ENCODE results near the gene PACSIN1.

The PACSIN1 gene

DNA sequence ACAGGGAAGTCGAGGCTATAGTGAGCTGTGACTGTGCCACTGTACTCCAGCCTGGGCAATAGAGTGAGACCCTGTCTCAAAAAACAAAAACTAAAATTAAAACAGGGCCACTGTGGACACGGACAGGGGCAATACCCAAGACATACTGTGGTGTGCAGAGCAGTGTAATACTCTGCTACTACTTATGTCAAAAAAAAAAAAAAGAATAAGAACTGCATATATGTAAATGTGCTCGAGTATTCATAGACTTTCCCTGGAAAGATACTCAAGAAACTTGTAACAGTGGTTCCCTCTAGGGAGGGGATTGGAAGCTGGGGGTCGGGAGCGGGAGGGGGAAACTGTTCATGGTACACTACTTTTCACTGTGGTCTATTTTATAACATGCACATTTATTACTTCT lies 74.3 kb downstream of the PACSIN1 start:
- no peaks in the 10 kb centered on the region for H3K36me3 ChIP-seq (ENCODE audit: low read depth)
- ATAC-seq (ENCODE audit: low read depth): no peak
- TF ChIP-seq, protein P1, sequence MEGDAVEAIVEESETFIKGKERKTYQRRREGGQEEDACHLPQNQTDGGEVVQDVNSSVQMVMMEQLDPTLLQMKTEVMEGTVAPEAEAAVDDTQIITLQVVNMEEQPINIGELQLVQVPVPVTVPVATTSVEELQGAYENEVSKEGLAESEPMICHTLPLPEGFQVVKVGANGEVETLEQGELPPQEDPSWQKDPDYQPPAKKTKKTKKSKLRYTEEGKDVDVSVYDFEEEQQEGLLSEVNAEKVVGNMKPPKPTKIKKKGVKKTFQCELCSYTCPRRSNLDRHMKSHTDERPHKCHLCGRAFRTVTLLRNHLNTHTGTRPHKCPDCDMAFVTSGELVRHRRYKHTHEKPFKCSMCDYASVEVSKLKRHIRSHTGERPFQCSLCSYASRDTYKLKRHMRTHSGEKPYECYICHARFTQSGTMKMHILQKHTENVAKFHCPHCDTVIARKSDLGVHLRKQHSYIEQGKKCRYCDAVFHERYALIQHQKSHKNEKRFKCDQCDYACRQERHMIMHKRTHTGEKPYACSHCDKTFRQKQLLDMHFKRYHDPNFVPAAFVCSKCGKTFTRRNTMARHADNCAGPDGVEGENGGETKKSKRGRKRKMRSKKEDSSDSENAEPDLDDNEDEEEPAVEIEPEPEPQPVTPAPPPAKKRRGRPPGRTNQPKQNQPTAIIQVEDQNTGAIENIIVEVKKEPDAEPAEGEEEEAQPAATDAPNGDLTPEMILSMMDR (IDR thresholded peaks at IDR 0.05; ENCODE audit: poor library complexity, severe bottlenecking): no peak
- H3K27me3 ChIP-seq (ENCODE audit: insufficient read depth, poor library complexity, severe bottlenecking): no peaks in the 10 kb centered on the region
- H3K4me1 ChIP-seq (ENCODE audit: insufficient read depth, poor library complexity, severe bottlenecking): peaks cover 9% of the 10 kb centered on the region
- H3K27ac ChIP-seq (ENCODE audit: poor library complexity, severe bottlenecking): no peak overlapping the region
- H3K9me3 ChIP-seq (ENCODE audit: severe bottlenecking): no peaks in the 10 kb centered on the region
- no peak for DNase-seq (ENCODE audit: low spot score)
- H3K4me3 ChIP-seq (ENCODE audit: severe bottlenecking): no peak overlapping the region

DNA sequence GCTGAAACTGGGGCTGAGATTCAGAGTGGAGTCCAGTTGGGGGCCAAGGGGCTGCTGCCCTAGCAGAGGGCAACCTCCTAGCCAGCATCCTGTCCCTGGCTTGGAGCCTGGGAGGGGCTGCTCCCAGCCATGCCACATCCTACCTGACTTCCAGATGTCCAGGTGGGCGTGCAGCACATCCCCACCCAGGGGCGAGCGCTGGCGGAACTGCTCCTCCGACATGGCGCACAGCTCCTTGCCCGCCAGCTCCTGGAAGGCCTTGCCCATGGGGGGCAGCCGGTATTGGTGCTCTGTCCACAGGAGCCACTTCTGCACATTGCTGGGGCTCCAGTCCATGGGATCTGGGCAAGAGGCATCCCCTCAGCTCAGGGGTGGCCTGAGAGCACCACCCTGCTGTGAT lies 75.0 kb downstream of the PACSIN1 start:
- Histone ChIP-seq H3K36me3 (ENCODE audit: low read depth) (no peaks in the 10 kb centered on the region), H3K4me1 (ENCODE audit: insufficient read depth, poor library complexity, severe bottlenecking) (peaks cover 9% of the 10 kb centered on the region), H3K4me3 (ENCODE audit: severe bottlenecking) (no peak overlapping the region), H3K27me3 (ENCODE audit: insufficient read depth, poor library complexity, severe bottlenecking) (no peaks in the 10 kb centered on the region), H3K9me3 (ENCODE audit: severe bottlenecking) (no peaks in the 10 kb centered on the region), H3K27ac (ENCODE audit: poor library complexity, severe bottlenecking) (no peak overlapping the region)
- TF ChIP-seq, protein P1 (IDR thresholded peaks at IDR 0.05; ENCODE audit: poor library complexity, severe bottlenecking): no peak
- DNase-seq (ENCODE audit: low spot score) (no peak), ATAC-seq (ENCODE audit: low read depth) (no peak)

DNA sequence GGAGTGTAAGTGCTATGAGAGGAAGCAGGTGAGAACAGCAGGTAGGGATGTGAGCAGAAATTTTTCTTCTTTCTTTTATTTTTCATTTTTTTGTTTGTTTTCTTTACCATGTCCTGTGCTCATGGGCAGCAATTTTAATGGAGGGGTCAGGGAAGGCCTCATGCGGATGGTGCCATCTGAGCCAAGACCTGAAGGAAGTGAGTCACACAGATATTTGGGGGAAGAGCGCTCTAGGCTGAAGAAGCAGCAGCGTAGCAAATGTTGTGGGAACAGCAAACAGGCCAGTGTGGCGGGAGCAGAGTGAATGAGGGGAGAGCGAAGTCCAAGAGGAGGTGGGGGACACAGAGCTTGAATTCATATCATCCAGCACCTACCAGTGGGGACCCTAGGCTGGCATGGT lies 77.5 kb downstream of the PACSIN1 start:
- ATAC-seq (ENCODE audit: low read depth) (peak; percentile 66), DNase-seq (ENCODE audit: low spot score) (no peak)
- H3K27ac ChIP-seq (ENCODE audit: poor library complexity, severe bottlenecking): peak overlapping the region; percentile 22
- peaks cover 9% of the 10 kb centered on the region for H3K4me1 ChIP-seq (ENCODE audit: insufficient read depth, poor library complexity, severe bottlenecking)
- H3K36me3 ChIP-seq (ENCODE audit: low read depth): no peaks in the 10 kb centered on the region
- TF ChIP-seq, protein P1 (IDR thresholded peaks at IDR 0.05; ENCODE audit: poor library complexity, severe bottlenecking): no peak
- no peaks in the 10 kb centered on the region for H3K9me3 ChIP-seq (ENCODE audit: severe bottlenecking)
- H3K27me3 ChIP-seq (ENCODE audit: insufficient read depth, poor library complexity, severe bottlenecking): no peaks in the 10 kb centered on the region
- H3K4me3 ChIP-seq (ENCODE audit: severe bottlenecking): no peak overlapping the region

DNA sequence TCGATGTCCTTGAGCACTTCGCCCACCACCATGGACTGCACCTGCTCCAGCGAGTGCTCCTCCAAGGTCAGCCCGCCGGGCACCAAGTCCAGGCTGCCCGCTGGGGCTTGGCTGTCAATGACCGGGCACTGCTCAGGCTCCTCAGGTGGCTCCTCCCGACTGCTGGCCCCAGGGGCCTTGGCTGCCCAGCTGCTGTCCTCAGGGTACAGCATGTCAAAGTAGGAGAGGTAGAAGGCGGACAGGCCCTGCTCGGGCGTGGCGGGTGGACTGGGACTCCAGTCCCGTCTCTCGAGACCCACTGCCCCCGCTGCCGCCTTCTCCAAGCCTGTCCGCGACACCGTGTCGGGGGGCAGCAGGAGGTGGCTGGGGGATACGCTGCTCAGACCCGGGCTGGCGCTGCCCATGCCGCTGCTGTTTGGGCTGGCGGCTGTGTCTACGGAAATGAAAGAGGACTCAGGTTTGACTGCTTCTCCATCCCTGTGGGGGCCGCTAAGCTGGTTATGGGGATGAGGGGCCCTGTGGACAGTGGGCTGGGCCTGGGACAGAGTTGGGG lies 78.3 kb downstream of the PACSIN1 start:
- Histone ChIP-seq H3K27ac (ENCODE audit: poor library complexity, severe bottlenecking) (peak overlapping the region; percentile 22), H3K36me3 (ENCODE audit: low read depth) (no peaks in the 10 kb centered on the region), H3K4me1 (ENCODE audit: insufficient read depth, poor library complexity, severe bottlenecking) (peaks cover 10% of the 10 kb centered on the region), H3K27me3 (ENCODE audit: insufficient read depth, poor library complexity, severe bottlenecking) (no peaks in the 10 kb centered on the region), H3K4me3 (ENCODE audit: severe bottlenecking) (no peak overlapping the region), H3K9me3 (ENCODE audit: severe bottlenecking) (no peaks in the 10 kb centered on the region)
- TF ChIP-seq, protein P1 (IDR thresholded peaks at IDR 0.05; ENCODE audit: poor library complexity, severe bottlenecking): no peak
- DNase-seq (ENCODE audit: low spot score) (no peak), ATAC-seq (ENCODE audit: low read depth) (no peak)

DNA sequence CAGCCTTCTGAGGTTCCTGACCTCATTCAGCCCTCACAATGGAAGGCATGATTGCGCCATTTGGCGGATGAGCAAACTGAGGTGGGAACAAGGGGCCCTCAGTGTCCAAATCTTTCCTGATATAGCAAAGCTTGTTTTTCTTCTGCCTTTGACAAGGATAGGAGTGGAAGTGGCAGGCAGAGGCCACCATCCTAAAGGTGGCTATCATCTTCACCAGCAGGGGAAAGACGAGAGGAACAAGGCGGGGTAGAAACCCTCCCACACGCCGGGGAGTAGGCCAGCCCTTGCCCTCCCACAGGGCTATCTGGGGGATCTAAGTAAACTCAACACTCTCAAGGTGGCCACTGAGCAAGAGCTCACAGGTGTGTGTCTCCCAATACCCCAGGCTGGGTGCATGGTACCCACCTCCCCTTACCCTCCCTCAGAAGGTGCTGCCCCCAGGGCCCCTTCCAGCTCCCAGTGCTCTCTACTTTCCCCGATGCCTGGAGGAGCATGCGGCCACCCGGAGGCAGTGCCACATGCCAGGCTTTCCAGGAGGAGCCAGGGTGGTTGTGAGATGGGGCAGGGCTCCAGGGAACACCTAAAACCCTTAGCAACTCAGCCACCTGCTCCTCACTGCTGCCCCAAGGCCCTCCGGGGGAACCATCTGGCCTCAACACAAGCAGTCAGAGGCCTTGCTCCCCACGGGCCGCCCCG lies 79.0 kb downstream of the PACSIN1 start:
- Histone ChIP-seq H3K27ac (ENCODE audit: poor library complexity, severe bottlenecking) (no peak overlapping the region), H3K4me1 (ENCODE audit: insufficient read depth, poor library complexity, severe bottlenecking) (peaks cover 16% of the 10 kb centered on the region)

More for the DNA sequence above, 79.0 kb downstream of the PACSIN1 start:
- H3K36me3 ChIP-seq (ENCODE audit: low read depth): no peaks in the 10 kb centered on the region
- no peaks in the 10 kb centered on the region for H3K9me3 ChIP-seq (ENCODE audit: severe bottlenecking)
- no peak for ATAC-seq (ENCODE audit: low read depth)
- no peaks in the 10 kb centered on the region for H3K27me3 ChIP-seq (ENCODE audit: insufficient read depth, poor library complexity, severe bottlenecking)
- TF ChIP-seq, protein P1 (IDR thresholded peaks at IDR 0.05; ENCODE audit: poor library complexity, severe bottlenecking): no peak
- H3K4me3 ChIP-seq (ENCODE audit: severe bottlenecking): no peak overlapping the region
- no peak for DNase-seq (ENCODE audit: low spot score)

Data from RWPE2 (cell line).